ENCODE results near the gene DPPA4. TPM values are rescaled to one million over a fixed set of nuclear protein-coding genes. Genes with fewer than 3 reads are reported as not detected.
"Not testable (repeated sequence)": the region's sequence is repeated elsewhere in the genome, so short reads cannot be mapped to it uniquely, and the experiment has no call there.

Gene DPPA4
- total and polyA plus RNA-seq, 4 donors: 0.04 to 1.8 (median 0.43) TPM

- no peak overlapping the region for H3K9ac ChIP-seq (ENCODE audit: insufficient read depth in 1 of 2, low read length in 2 of 2)
- H3K27me3 ChIP-seq (ENCODE audit: control insufficient read depth in 3 of 3, insufficient read depth in 3 of 3, low read length in 2 of 3): no peaks in the 10 kb centered on the region
- TF ChIP-seq, protein P1, sequence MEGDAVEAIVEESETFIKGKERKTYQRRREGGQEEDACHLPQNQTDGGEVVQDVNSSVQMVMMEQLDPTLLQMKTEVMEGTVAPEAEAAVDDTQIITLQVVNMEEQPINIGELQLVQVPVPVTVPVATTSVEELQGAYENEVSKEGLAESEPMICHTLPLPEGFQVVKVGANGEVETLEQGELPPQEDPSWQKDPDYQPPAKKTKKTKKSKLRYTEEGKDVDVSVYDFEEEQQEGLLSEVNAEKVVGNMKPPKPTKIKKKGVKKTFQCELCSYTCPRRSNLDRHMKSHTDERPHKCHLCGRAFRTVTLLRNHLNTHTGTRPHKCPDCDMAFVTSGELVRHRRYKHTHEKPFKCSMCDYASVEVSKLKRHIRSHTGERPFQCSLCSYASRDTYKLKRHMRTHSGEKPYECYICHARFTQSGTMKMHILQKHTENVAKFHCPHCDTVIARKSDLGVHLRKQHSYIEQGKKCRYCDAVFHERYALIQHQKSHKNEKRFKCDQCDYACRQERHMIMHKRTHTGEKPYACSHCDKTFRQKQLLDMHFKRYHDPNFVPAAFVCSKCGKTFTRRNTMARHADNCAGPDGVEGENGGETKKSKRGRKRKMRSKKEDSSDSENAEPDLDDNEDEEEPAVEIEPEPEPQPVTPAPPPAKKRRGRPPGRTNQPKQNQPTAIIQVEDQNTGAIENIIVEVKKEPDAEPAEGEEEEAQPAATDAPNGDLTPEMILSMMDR (IDR thresholded peaks at IDR 0.05; ENCODE audit: control extremely low read depth, extremely low read depth): no peak
- ATAC-seq (ENCODE audit: insufficient read depth, low FRiP score) (no peak), DNase-seq (no peak)
- H3K27ac ChIP-seq (ENCODE audit: low read depth in 1 of 2, low read length in 1 of 2): no peak overlapping the region
- no peaks in the 10 kb centered on the region for H3K36me3 ChIP-seq (ENCODE audit: control insufficient read depth in 4 of 4, insufficient read depth in 4 of 4, low read length in 4 of 4)
- no peaks in the 10 kb centered on the region for H3K9me3 ChIP-seq (ENCODE audit: control insufficient read depth in 4 of 4, insufficient read depth in 3 of 4, low read length in 3 of 4)
- no peak overlapping the region for H3K4me3 ChIP-seq
- H3K4me1 ChIP-seq (ENCODE audit: control insufficient read depth in 5 of 5, insufficient read depth in 5 of 5, low read length in 5 of 5): no peaks in the 10 kb centered on the region
Measured at GRCh38 chr3:109363634-109364033, 26.3 kb upstream of the DPPA4 start.

DNA sequence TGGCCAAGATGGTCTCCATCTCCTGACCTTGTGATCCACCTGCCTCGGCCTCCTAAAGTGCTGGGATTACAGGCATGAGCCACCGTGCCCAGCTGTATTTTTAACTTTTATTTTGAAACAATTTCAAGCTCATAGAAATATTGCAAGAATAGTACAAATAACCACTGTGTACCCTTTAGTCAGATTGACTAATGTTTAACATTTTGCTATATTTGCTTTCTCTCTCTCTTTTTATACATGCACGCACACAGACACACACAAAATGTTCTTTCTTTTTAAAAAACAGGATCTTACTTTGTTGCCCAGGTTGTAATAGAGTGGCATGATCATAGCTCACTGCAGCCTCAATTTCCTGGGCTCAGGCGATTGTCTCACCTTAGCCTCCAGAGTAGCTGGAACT, 25.5 kb upstream of the DPPA4 start:
- Histone ChIP-seq H3K9me3 (ENCODE audit: control insufficient read depth in 4 of 4, insufficient read depth in 3 of 4, low read length in 3 of 4) (no peaks in the 10 kb centered on the region), H3K27me3 (ENCODE audit: control insufficient read depth in 3 of 3, insufficient read depth in 3 of 3, low read length in 2 of 3) (no peaks in the 10 kb centered on the region), H3K4me3 (no peak overlapping the region), H3K4me1 (ENCODE audit: control insufficient read depth in 5 of 5, insufficient read depth in 5 of 5, low read length in 5 of 5) (no peaks in the 10 kb centered on the region), H3K9ac (ENCODE audit: insufficient read depth in 1 of 2, low read length in 2 of 2) (no peak overlapping the region), H3K27ac (ENCODE audit: low read depth in 1 of 2, low read length in 1 of 2) (no peak overlapping the region), H3K36me3 (ENCODE audit: control insufficient read depth in 4 of 4, insufficient read depth in 4 of 4, low read length in 4 of 4) (no peaks in the 10 kb centered on the region)
- TF ChIP-seq, protein P1 (IDR thresholded peaks at IDR 0.05; ENCODE audit: control extremely low read depth, extremely low read depth): no peak
- no peak for ATAC-seq (ENCODE audit: insufficient read depth, low FRiP score)
- WGBS, 2 donors: 85% methylated on average over 4 of the region's 4 CpGs
- DNase-seq: no peak

- not testable (repeated sequence) for H3K9me3 ChIP-seq (ENCODE audit: control insufficient read depth in 4 of 4, insufficient read depth in 3 of 4, low read length in 3 of 4); H3K27me3 ChIP-seq (ENCODE audit: control insufficient read depth in 3 of 3, insufficient read depth in 3 of 3, low read length in 2 of 3); H3K36me3 ChIP-seq (ENCODE audit: control insufficient read depth in 4 of 4, insufficient read depth in 4 of 4, low read length in 4 of 4); ATAC-seq (ENCODE audit: insufficient read depth, low FRiP score); DNase-seq; H3K4me1 ChIP-seq (ENCODE audit: control insufficient read depth in 5 of 5, insufficient read depth in 5 of 5, low read length in 5 of 5); H3K4me3 ChIP-seq; H3K27ac ChIP-seq (ENCODE audit: low read depth in 1 of 2, low read length in 1 of 2); H3K9ac ChIP-seq (ENCODE audit: insufficient read depth in 1 of 2, low read length in 2 of 2)
- WGBS, 2 donors: 76 to 77% methylated on average over 2 of the region's 2 CpGs
Measured at GRCh38 chr3:109358809-109359208, 21.5 kb upstream of the DPPA4 start.

GRCh38 chr3:109356442-109357155, 19.3 kb upstream of the DPPA4 start:
- H3K4me1 ChIP-seq (ENCODE audit: control insufficient read depth in 5 of 5, insufficient read depth in 5 of 5, low read length in 5 of 5): peaks cover 0 to 5% (median 0%) of the 10 kb centered on the region in 5 donors
- no peaks in the 10 kb centered on the region for H3K36me3 ChIP-seq (ENCODE audit: control insufficient read depth in 4 of 4, insufficient read depth in 4 of 4, low read length in 4 of 4)
- no peak overlapping the region for H3K9ac ChIP-seq (ENCODE audit: insufficient read depth in 1 of 2, low read length in 2 of 2)
- no peak for DNase-seq
- no peak for ATAC-seq (ENCODE audit: insufficient read depth, low FRiP score)
- H3K27ac ChIP-seq (ENCODE audit: low read depth in 1 of 2, low read length in 1 of 2): no peak overlapping the region
- TF ChIP-seq, protein P1 (IDR thresholded peaks at IDR 0.05; ENCODE audit: control extremely low read depth, extremely low read depth): no peak
- H3K9me3 ChIP-seq (ENCODE audit: control insufficient read depth in 4 of 4, insufficient read depth in 3 of 4, low read length in 3 of 4): no peaks in the 10 kb centered on the region
- H3K27me3 ChIP-seq (ENCODE audit: control insufficient read depth in 3 of 3, insufficient read depth in 3 of 3, low read length in 2 of 3): peaks cover 0 to 2% (median 0%) of the 10 kb centered on the region in 3 donors
- 72 to 88% methylated on average over 3 of the region's 3 CpGs for WGBS, 2 donors
- no peak overlapping the region for H3K4me3 ChIP-seq

All from lung (tissue), 12 donors.